ENCODE results near the gene MUC22.

- TF ChIP-seq, protein P1, sequence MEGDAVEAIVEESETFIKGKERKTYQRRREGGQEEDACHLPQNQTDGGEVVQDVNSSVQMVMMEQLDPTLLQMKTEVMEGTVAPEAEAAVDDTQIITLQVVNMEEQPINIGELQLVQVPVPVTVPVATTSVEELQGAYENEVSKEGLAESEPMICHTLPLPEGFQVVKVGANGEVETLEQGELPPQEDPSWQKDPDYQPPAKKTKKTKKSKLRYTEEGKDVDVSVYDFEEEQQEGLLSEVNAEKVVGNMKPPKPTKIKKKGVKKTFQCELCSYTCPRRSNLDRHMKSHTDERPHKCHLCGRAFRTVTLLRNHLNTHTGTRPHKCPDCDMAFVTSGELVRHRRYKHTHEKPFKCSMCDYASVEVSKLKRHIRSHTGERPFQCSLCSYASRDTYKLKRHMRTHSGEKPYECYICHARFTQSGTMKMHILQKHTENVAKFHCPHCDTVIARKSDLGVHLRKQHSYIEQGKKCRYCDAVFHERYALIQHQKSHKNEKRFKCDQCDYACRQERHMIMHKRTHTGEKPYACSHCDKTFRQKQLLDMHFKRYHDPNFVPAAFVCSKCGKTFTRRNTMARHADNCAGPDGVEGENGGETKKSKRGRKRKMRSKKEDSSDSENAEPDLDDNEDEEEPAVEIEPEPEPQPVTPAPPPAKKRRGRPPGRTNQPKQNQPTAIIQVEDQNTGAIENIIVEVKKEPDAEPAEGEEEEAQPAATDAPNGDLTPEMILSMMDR (optimal IDR thresholded peaks at IDR 0.05 in 1 of 3, IDR thresholded peaks at IDR 0.05 in 1 of 3, conservative IDR thresholded peaks at IDR 0.05 in 1 of 3; ENCODE audit: extremely low read depth in 1 of 3, insufficient read depth in 2 of 3, low read length in 3 of 3), result no peak
- no peak for TF ChIP-seq EZH2 (IDR thresholded peaks at IDR 0.05; ENCODE audit: low read length)
Observed at GRCh38 chr6:31016659-31017299, 6.5 kb downstream of the MUC22 start.

Measured in keratinocyte (primary cell).